Neural cell (in vitro differentiated cells): ENCODE data around the gene NCBP1. TPM values are rescaled to one million over a fixed set of nuclear protein-coding genes. Genes with fewer than 3 reads are reported as not detected.

Experiments used
- H2AFZ ChIP-seq: fragments of 200-600, 300-800 bp; sonication (generic), shearing (Covaris generic); 2 replicates; pipeline ENCODE4 v1.6.0; 2014; ENCODE audit warnings: low read depth, mild to moderate bottlenecking, antibody characterized with exemption, low read length, moderate library complexity
- H3F3A ChIP-seq: fragments of 200-600 bp; shearing (Covaris generic); 2 replicates; pipeline ENCODE4 v1.6.1; 2016; ENCODE audit warnings: mild to moderate bottlenecking, moderate library complexity, mixed read lengths, antibody characterized with exemption, low read length; ENCODE audit not compliant: insufficient read depth, poor library complexity, severe bottlenecking
- H3K27ac ChIP-seq: fragments of 200-600, 300-800 bp; sonication (generic), shearing (Covaris generic); 2 replicates; pipeline ENCODE4 v1.5.1; 2014; ENCODE audit warnings: mild to moderate bottlenecking, low read length, moderate library complexity
- H3K27me3 ChIP-seq: fragments of 300-800, 200-600 bp; sonication (generic), shearing (Covaris generic); 2 replicates; pipeline ENCODE4 v1.6.0; 2014; ENCODE audit warnings: mild to moderate bottlenecking, low read depth, low read length, moderate library complexity; ENCODE audit not compliant: insufficient read depth
- H3K36me3 ChIP-seq: fragments of 300-800, 200-600 bp; sonication (generic), shearing (Covaris generic); 2 replicates; pipeline ENCODE4 v1.5.1; 2014; ENCODE audit warnings: mild to moderate bottlenecking, antibody characterized with exemption, low read length, moderate library complexity; ENCODE audit not compliant: insufficient read depth
- H3K4me2 ChIP-seq: fragments of 300-800, 200-600 bp; sonication (generic), shearing (Covaris generic); 2 replicates; pipeline ENCODE4 v1.6.0; 2014; ENCODE audit warnings: mild to moderate bottlenecking, low read length
- H3K4me3 ChIP-seq: fragments of 300-800, 200-600 bp; sonication (generic), shearing (Covaris generic); 2 replicates; pipeline ENCODE4 v1.5.1; 2014; ENCODE audit warnings: mild to moderate bottlenecking, low read length, moderate library complexity
- H3K79me2 ChIP-seq: fragments of 200-600 bp; shearing (Covaris generic); replicated peaks from 2 replicates; pipeline ENCODE4 v1.6.0; 2014; ENCODE audit warnings: mild to moderate bottlenecking, low read length, moderate library complexity; ENCODE audit not compliant: insufficient read depth
- H3K9ac ChIP-seq: fragments of 300-800, 200-600 bp; sonication (generic), shearing (Covaris generic); 2 replicates; pipeline ENCODE4 v1.6.1; 2016; ENCODE audit warnings: mild to moderate bottlenecking, low read length, mixed read lengths
- H3K9me2 ChIP-seq: fragments of 200-600 bp; shearing (Covaris generic); 2 replicates; pipeline ENCODE4 v1.6.1; 2016; ENCODE audit warnings: mild to moderate bottlenecking, low read length, mixed read lengths; ENCODE audit not compliant: insufficient read depth
- H3K9me3 ChIP-seq: fragments of 200-600, 300-800 bp; sonication (generic), shearing (Covaris generic); 2 replicates; pipeline ENCODE4 v1.6.1; 2016; ENCODE audit warnings: mild to moderate bottlenecking, mixed run types, low read length, moderate library complexity, mixed read lengths
- H4K20me1 ChIP-seq: fragments of 200-600 bp; shearing (Covaris generic); 2 replicates; pipeline ENCODE4 v1.6.1; 2016; ENCODE audit warnings: mild to moderate bottlenecking, mixed run types; ENCODE audit not compliant: insufficient read depth
- CTCF ChIP-seq: fragments of 450-650 bp; IDR thresholded peaks from 2 replicates; pipeline ENCODE4 v1.5.1; 2014; ENCODE audit warnings: antibody characterized with exemption, mild to moderate bottlenecking, moderate library complexity; ENCODE audit not compliant: poor library complexity, severe bottlenecking
- EP300 ChIP-seq: fragments of 450-650 bp; conservative IDR thresholded peaks from 2 replicates; pipeline ENCODE4 v1.6.1; 2014; ENCODE audit warnings: antibody characterized with exemption, mild to moderate bottlenecking, moderate library complexity; ENCODE audit not compliant: poor library complexity, severe bottlenecking
- EZH2 ChIP-seq: fragments of 200-600, 300-800 bp; shearing (Covaris generic), sonication (generic); IDR thresholded peaks from 2 replicates; pipeline ENCODE4 v1.6.1; 2014; ENCODE audit warnings: antibody characterized with exemption, low read length, borderline replicate concordance, mild to moderate bottlenecking; ENCODE audit not compliant: insufficient read depth, poor library complexity, severe bottlenecking
- MXI1 ChIP-seq: fragments of 450-650 bp; conservative IDR thresholded peaks from 2 replicates; pipeline ENCODE4 v1.6.1; 2014; ENCODE audit warnings: antibody characterized with exemption, mild to moderate bottlenecking; ENCODE audit not compliant: poor library complexity, severe bottlenecking
- POLR2AphosphoS5 ChIP-seq: IDR thresholded peaks from 2 replicates; pipeline ENCODE4 v1.6.1; 2012
- RAD21 ChIP-seq: fragments of 450-650 bp; conservative IDR thresholded peaks from 2 replicates; pipeline ENCODE4 v1.6.1; 2014; ENCODE audit warnings: antibody characterized with exemption, mild to moderate bottlenecking, moderate library complexity
- SMC3 ChIP-seq: fragments of 450-650 bp; conservative IDR thresholded peaks from 2 replicates; pipeline ENCODE4 v1.6.1; 2014; ENCODE audit warnings: antibody characterized with exemption, mild to moderate bottlenecking, moderate library complexity; ENCODE audit not compliant: poor library complexity
- TAF1 ChIP-seq: IDR thresholded peaks from 2 replicates; pipeline ENCODE4 v1.6.1; 2012; ENCODE audit warnings: low read depth
- polyA plus RNA-seq: library from polyadenylated mRNA; depleted of rRNA; stranded (reverse); fragments of >200 nt; gene quantifications from 2 replicates; pipeline ENCODE4 v1.2.3, GENCODE V29; 2014
- TF ChIP-seq, protein P1 (sequence below): IDR thresholded peaks from 2 replicates; pipeline ENCODE4 v1.6.1; 2012; ENCODE audit warnings: borderline replicate concordance

NCBP1 gene
- polyA plus RNA-seq, 1 donor from 2014 or later: 30.6 TPM

- Histone ChIP-seq H3F3A (no peaks in the 10 kb centered on the region), H3K9ac (no peak overlapping the region), H3K36me3 (peaks cover 30% of the 10 kb centered on the region), H3K27ac (no peak overlapping the region), H3K9me2 (no peaks in the 10 kb centered on the region), H3K79me2 (no peaks in the 10 kb centered on the region), H3K9me3 (no peaks in the 10 kb centered on the region), H3K27me3 (no peaks in the 10 kb centered on the region), H3K4me2 (no peak overlapping the region), H3K4me3 (no peak overlapping the region), H4K20me1 (no peaks in the 10 kb centered on the region), H2AFZ (no peak overlapping the region)
- TF ChIP-seq CTCF: no peak
- TF ChIP-seq EZH2: no peak
- no peak for TF ChIP-seq RAD21
- TF ChIP-seq MXI1: no peak
- TF ChIP-seq, protein P1, sequence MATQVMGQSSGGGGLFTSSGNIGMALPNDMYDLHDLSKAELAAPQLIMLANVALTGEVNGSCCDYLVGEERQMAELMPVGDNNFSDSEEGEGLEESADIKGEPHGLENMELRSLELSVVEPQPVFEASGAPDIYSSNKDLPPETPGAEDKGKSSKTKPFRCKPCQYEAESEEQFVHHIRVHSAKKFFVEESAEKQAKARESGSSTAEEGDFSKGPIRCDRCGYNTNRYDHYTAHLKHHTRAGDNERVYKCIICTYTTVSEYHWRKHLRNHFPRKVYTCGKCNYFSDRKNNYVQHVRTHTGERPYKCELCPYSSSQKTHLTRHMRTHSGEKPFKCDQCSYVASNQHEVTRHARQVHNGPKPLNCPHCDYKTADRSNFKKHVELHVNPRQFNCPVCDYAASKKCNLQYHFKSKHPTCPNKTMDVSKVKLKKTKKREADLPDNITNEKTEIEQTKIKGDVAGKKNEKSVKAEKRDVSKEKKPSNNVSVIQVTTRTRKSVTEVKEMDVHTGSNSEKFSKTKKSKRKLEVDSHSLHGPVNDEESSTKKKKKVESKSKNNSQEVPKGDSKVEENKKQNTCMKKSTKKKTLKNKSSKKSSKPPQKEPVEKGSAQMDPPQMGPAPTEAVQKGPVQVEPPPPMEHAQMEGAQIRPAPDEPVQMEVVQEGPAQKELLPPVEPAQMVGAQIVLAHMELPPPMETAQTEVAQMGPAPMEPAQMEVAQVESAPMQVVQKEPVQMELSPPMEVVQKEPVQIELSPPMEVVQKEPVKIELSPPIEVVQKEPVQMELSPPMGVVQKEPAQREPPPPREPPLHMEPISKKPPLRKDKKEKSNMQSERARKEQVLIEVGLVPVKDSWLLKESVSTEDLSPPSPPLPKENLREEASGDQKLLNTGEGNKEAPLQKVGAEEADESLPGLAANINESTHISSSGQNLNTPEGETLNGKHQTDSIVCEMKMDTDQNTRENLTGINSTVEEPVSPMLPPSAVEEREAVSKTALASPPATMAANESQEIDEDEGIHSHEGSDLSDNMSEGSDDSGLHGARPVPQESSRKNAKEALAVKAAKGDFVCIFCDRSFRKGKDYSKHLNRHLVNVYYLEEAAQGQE: no peak
- no peak for TF ChIP-seq POLR2AphosphoS5
- TF ChIP-seq EP300: no peak
- no peak for TF ChIP-seq TAF1
- TF ChIP-seq SMC3: no peak
Observed at GRCh38 chr9:97665742-97666141, 32.1 kb downstream of the NCBP1 start.

DNA sequence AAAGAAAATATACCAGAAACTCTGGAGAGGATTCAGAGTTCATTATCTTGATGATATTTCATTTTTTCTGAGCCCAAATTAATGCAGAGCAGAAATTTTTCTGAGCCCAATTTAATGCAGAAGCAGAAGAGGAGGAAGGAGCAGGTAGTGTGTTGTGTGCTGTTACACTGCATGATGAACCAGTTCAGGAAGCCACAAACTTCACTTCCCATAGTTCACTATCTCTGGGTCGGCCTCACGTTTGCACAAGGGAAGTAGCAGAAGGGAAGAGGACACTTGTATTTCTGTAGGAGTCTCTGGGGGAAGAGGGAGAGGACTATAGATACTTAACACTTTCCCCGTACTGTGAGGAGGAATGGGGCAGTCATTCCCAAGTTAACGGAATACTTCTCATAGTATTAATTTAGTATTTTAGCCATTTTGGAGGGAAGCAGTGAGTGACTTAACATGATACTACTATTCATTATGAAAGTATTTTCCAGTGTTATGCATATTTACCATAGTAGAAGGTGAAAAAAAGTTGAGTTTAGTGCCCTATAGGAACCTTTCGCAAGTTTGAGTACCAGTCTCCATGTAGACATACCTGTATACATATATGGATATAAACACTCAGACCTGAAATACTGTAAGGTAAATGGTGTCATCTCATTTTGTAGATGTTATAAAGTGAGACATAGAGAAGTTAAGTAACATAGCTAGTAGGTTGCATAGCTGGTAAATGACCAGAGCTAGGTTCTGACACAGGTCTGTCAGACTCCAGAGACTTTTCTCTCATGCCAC, 33.5 kb downstream of the NCBP1 start:
- no peaks in the 10 kb centered on the region for H3F3A ChIP-seq
- H3K27me3 ChIP-seq: no peaks in the 10 kb centered on the region
- no peak overlapping the region for H2AFZ ChIP-seq
- peaks cover 27% of the 10 kb centered on the region for H3K36me3 ChIP-seq
- H3K4me3 ChIP-seq: no peak overlapping the region
- TF ChIP-seq CTCF (no peak), MXI1 (no peak), POLR2AphosphoS5 (no peak), TAF1 (no peak), EZH2 (no peak)
- no peaks in the 10 kb centered on the region for H4K20me1 ChIP-seq
- no peak overlapping the region for H3K4me2 ChIP-seq
- H3K9me3 ChIP-seq: no peaks in the 10 kb centered on the region
- H3K27ac ChIP-seq: no peak overlapping the region
- no peaks in the 10 kb centered on the region for H3K79me2 ChIP-seq
- no peak overlapping the region for H3K9ac ChIP-seq
- H3K9me2 ChIP-seq: no peaks in the 10 kb centered on the region
